ENCODE results near the gene ADGRD1.

The ADGRD1 gene

DNA sequence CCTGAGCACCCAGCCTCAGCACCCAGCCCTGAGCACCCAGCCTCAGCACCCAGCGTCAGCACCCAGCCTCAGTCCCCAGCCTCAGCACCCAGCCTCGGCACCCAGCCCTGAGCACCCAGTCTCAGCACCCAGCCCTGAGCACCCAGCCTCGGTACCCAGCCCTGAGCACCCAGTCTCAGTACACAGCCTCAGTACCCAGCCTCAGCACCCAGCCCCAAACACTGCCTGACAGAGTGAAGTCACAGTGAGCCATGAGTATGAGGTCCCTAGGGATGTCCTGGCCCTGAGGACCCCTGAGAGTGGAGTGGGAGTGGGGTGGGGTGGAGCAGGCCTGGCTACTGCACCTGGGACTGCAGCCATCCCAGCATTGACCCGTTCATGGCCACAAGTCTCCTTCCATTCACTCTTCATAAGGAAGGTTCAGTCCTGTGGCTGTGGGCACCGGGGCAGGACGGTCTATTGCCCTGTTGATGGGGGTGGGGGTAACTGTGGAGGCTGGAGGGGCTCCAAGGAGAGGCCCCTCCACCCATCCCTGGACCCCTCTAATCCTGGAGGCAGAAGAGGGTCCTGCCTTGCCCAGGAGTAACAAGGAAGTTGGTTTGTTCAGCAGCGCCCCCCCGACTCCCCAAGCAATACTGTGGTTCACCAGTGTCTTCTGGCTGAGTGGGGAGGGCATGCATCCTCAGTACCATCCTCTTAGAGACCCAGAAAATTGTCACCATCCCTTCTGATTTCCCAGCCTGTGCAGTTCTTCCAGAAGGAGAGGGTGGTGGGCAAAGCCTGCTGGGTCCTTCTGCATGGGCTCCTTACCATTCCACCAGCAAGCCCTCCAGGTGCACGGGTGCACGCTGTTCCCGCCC, 140.5 kb downstream of the ADGRD1 start:
- DNase-seq, result no peak

DNA sequence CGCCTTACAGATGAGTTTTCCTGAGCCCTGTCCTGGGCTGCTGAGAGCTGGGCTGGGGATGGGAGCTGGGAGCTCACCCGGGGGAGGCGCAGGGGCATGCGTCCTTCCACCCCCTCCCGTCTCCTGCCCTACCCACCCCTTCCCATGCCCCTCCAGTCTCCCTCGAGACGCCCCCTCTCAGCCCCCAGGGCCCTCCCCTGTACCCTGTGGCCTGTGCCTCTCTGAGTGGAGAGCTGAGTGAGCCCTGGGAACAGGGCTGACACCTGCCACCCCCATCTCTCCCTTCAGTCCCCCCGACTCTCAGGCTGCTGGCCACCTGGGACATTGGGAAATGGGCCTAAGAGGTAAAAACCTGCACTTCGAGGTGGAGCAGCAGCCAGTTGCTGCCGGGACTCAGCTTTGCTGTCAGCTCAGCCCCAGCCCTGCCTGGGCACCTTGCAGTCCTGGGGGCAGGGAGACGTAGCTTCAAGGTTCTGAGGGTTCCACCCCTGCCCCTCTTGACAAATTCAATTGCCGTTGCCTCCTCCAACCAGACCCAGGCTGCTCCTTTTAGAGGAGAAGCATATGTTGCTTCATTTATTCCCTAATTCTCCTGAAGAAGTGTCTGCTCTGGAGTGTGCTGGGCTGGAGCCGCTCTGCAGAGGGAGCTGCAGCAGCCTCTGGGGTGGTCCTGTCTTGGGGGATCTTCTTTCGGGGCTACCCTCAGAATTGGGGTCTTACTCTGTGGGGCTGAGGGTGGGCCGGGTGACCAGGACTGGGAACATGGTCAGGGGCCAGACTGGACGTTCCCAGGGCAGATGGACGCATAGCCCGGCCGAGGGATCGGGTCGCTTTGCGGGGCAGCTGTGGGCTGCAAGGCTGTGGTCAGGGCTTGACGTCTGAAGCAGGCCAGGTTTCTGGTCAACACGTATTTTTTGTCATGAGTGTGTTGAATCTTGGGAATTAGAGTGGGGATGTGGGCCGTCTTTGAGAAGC, 141.4 kb downstream of the ADGRD1 start:
- DNase-seq, result no peak

DNA sequence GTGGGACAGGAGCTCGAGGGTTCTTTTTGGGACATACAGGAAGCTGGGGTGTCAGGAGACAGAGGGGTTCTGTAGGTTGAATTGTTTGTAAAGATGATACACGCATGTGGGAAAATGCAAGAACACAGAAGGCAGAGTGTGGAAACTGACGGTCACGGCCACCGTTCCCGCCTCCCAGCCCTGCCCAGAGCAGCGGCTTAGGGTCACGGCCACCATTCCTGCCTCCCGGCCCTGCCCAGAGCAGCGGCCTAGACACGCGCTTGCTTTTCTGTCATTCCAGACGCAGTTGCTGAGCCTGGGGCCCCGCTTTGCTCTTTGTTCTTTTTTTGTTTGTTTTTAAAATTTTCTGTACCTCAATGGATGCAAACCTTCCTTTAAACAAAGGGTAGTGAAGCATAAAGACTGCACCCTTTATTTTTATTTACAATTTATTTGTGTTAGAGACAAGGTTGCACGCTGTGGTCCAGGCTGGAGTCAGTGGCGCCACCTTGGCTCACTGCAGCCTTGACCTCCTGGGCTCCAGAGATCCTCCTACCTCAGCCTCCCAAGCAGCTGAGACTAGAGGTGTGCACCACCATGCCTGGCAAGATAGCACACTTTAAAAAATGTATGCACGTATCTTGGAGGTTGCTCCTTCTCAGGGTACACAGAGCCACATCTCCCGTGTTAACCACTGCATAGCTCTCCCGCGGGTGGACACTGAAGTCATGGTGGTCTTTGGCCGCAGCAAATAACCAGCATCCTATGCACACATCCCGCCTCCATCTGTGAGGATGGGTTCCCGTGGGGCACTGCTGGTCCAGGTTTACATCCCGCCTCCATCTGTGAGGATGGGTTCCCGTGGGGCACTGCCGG, 142.3 kb downstream of the ADGRD1 start:
- DNase-seq, result no peak

DNA sequence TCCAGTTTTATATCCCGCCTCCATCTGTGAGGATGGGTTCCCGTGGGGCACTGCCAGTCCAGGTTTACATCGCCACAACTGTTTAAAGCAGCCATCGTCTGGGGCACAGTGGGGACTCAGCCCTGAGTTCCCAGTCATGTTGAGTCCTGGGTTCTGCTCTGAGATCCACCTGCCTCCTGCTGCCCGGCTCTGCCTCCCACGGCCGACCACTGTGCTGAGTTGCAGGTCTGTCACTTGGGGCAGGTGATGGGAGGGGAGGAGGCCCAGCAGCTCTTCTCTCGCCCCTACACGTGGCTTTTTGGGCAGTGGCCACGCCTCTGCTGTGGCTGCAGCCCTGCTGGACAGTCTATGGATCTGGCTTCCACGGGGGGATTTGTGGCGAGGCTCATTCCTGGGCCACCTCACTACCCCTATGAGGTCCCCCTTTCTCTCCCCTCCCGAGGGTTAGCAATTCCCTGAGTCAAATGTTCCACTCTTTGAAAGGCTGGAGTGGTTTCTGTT, 143.0 kb downstream of the ADGRD1 start:
- DNase-seq, result no peak

DNA sequence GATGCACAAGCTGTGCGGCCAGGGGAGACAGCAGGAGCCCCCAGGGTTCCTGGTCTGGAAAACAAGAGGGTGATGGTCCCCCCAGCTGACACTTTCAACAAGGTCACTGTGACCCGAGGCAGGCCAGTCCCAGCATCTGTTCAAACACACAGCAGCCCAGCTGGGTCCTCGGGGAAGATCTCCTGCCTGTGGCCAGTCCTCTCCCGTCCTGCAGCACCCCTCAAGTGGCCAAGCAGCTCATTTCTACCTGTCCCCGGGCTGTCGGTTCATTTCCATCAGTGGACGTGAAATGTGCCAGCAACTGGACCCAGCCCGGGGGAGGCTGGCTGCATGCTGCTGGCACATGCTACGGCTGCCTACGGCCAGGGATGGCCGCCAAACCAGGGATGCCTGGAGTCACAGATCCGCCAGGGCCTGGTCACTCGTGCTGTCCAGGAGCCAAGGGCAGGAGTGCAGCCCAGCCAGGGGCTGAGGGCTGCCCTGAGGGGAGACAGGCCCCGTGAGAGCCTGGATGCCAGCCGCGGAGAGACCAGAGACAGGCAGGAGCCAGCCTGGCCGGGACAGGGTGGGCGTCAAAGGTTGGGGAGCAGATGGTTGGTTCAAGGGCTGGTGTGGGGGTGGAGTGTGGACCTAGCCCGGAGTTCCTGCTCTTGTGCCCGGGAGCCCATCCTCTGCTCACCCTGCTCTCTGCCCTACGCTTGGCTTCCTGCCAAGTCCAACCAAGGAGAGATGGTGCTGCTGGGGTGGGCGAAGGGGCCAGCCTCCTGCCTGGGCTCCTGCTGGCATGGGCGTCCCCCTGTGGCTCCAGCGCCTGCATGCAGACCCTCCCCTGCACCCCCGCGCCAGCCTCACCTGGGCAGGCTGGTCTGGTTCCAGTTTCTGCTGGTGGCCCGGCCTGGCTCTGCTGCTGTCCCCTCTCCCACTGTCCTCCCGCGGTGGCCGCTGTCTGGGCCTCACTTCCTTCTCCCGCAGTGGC, 143.8 kb downstream of the ADGRD1 start:
- peak; percentile 52 for DNase-seq

DNA sequence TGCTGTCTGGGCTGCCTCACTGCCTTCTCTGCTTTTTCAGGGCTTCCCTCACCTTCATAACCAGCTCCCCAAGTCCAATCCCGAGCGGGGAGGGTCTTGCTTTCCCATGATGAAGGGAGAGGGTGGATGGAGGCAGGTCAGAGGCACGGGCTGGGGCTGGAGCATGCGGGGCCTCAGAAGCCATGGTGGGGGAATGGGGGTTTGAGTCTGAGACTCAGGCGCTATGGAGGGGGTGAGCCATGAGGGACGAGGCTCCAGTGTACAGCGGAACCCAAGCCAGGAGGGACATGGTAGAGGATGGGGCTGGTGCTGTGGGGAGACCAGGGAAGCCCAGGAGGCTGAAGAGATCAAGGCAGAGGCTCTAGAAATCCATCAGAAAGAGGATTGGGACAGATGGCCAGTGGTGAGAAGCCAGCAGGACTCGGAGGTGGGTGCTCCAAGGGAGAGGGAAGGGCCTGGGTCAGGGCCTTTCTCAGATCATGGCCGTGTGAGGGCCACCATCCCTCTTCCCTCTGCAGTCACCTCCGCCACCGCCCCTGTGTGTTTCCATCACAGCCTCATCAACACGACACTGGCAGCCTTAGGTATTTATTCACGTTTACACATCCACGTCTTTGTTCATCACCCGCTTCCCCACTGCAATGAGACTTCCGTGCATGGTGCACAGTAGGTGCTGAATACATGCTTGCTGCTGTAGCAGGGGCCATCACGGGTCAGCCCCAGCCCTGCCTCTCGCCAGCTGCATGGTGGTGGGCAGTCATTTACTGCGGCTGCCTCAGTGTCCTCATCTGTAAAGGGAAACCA, 144.7 kb downstream of the ADGRD1 start:
- DNase-seq, result no peak

DNA sequence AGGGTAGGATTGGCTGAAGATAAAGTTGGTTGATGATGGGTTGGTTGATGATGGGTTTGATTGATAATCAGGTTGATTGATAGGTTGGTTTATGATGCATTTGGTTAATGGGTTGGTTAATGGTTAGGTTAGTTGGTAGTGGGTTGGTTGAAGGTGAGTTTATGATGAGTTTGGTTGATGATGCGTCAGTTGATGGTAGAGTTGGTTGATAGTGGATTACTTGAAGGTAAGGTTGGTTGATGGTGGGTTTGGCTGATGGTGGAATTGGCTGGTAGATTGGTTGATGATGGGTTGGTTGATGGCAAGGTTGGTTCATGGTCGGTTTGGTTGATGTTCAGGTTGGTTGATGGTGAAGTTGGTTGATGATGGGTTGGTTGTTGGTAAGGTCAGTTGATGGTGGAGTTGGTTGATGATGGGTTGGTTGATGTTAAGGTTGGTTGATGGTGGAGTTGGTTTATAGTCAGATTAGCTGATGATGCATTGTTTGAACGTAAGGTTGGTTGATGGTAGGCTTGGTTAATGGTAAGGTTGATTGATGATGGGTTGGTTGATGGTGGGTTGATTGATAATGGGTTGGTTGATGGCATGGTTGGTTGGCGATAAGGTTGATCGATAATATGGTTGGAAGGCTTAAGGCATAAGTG, 146.4 kb downstream of the ADGRD1 start:
- no peak for DNase-seq

DNA sequence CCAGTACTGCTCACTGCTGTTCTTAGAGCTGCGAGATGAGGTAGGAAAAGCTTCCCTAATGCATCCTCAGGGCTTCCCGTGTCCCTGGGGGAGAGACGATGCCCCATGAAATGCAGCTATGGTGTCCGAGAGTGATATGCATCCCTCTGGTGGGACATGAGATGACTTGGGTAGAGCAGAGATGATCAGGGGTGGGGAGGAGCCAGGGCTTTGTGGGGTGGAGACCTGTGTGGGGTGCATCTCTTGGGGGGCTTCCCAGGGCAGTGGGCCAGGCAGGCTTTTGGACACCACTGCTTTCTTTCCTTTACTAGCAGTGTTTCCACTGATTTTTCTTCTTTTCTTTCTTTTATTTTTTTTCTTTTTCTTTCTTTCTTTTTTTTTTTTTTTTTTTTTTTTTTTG, 147.3 kb downstream of the ADGRD1 start:
- DNase-seq, result no peak

DNA sequence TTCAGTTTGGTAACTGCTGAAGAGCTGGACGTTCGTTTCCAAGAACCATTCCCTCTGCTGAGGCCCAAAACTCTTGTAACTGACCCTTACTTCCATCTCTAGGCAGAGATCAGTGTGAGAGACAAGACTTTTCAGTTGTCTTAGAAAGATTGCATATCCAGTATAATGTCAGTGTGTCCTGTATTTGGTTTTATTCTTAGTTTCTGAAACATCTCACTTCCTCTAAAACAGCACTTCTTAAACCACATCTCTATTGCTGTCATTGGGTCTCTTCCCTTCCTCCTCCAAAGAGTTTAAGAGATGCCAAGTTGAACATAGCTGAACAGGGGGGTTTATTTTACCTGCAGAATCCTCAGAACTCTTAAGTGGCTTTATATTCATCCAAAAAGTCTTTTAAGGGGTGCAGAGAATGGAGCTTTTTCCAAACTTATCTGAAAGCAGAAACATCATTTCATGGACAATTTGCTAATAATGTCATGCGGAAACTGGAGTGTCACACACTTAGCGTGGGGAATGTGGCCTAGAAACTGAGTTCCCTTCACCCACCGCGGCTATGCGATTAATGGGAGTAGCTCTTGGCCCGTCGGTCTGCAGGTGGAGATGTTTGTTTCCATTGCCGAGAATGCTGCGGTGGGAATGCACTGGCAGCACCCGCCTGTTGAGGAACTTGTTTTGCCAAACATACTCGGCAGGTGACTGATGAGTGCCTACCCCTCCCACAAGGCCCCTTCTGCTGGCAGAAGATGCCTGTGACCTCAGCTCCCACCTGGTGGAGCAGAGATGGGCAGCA, 148.2 kb downstream of the ADGRD1 start:
- no peak for DNase-seq

DNA sequence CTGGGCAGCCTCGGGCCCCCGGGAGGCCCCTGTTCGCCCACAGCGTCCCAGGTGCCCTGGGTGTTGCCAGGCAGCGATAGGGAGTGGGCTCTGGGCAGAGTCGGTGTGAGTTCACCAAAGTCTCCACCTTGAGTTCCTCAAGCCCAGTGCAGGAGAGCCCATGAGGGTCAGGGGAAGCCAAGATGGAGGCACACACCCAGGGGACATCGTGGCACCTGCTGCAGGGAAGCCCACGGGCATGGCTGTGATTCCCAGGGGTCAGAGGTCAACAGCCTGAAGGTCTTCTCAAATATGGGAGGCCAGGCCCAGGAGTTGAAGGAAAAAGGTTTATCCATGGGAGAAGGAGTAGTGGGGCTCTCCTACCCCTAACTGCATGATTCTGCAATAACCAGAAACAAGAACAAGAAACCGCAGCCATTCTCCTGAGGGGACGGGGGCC, 148.8 kb downstream of the ADGRD1 start:
- no peak for DNase-seq

DNA sequence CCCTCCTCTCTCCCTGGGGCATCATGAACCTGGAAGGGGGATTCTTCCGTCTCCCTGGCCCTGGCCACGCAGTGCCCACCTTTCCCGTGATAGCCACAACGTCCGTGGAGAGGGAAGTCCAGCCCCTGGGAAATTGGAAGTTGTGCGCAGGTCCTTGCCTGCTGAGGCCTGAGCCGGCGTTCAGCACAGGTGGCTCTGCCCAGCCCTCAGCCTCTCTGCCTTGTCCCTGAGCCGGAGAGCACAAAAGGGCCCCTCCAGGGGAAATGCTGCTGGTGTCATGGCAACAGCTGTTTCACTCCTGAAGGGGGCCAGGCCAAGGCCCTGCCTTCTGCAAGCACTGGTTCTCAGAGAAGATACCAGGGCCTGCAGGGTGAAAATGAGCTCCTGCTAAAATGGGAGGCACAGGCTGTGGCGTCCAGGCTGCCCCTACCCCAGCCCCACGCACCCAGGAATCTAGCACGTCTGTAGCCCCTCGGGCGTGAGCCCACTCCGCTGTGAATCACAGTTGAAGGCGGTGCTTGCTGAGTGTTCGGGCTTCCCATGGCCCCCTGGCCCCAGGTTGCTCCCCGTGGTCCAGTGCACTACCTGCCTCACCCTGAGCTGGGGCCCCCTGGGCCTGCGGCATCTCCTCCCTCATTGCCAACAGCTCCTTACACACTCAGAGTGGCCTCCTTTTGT, 149.4 kb downstream of the ADGRD1 start:
- peak; percentile 69 for DNase-seq

DNA sequence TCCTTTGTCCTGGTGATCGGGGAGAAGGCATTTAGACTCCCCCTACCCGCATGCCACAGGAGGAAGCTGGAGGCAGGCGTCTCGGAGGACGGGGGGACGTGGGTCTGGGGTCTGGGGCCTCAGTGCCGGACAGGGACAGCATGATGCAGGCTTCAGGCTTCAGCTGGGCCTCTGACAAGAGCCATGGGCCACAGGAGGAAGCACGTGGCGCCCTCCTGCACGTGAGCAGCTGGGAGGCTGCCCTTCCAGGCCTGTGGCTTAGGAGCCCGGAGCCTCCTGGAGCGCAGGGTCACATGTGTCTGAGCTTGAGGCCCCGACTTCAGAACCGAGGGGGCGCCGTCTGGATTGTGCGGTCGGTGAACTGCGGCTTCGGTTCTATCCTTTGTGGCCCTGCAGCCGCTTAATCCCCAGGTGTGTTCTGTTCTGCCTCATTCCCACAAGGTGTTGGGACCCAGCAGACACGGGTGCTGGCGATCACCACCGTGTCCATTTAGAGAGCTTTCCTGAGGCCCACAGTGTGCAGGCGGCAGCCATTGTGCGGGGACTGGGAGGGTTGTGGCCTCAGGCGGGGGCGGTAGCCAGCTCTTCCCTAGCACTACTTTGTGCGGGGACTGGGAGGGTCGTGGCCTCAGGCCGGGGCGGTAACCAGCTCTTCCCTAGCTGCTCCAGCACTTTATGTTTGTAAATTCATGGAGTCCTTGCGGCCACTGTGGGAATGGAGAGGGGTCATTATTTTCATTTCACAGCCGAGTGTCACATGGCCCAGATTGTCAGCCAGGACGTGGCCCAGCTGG, 150.2 kb downstream of the ADGRD1 start:
- peak; percentile 56 for DNase-seq

DNA sequence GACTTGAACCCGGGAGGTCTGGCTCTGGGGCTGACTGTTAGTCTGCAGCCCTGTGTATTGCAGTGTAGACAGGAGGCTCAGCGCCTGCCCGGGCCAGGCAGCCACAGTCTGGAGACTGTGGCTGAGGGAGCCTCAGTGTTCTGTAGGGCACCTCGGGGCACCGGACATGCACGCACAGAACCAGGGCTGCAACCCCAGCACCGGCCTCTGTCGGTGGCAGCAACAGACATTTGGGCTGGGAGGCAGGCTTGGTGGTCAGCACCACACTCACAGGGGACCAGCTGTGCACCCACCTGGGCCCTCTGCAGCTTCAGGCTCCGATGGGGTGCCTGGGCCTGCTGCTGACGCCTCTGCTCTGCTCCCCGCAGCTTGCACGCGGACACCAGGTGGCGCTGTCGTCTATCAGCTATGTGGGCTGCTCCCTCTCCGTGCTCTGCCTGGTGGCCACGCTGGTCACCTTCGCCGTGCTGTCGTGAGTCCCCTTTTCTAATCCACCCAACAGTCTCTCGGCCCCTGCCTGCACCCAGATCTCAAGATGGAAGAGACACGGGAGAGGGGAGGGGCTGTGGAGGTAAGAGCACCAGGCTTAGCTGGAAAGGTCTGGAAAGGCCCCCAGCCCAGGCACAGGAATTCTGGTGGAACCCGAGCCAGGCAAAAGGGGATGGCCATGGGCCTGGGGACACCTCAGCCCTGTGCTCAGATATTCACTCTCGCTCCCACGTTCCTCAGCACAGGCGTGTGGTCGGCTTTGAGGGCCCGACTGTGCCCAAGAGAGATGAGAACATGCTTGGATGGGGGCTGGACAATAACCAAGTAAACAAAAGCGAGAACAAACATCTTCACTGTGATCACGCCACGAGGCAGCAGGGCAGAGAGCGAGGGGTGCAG, 151.0 kb downstream of the ADGRD1 start:
- peak; percentile 96 for DNase-seq

DNA sequence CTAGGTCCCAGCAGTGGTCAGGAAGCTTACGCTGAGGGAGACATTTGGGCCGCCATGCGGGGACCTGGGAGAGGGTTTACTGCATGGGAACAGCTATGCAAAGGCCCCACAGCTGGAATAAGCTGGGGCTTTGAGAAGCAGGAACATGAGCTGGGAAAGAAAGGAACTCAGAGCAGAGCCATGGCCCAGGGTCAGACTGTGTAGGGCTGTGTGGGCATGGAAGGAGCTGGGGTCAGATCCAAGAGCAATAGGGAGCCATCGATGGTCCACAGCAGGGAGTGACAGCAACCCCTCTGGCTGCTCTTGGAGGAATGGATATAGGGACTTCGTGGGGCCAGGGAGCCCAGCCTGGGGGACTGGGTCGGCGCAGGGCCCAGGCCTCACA, 151.6 kb downstream of the ADGRD1 start:
- no peak for DNase-seq

DNA sequence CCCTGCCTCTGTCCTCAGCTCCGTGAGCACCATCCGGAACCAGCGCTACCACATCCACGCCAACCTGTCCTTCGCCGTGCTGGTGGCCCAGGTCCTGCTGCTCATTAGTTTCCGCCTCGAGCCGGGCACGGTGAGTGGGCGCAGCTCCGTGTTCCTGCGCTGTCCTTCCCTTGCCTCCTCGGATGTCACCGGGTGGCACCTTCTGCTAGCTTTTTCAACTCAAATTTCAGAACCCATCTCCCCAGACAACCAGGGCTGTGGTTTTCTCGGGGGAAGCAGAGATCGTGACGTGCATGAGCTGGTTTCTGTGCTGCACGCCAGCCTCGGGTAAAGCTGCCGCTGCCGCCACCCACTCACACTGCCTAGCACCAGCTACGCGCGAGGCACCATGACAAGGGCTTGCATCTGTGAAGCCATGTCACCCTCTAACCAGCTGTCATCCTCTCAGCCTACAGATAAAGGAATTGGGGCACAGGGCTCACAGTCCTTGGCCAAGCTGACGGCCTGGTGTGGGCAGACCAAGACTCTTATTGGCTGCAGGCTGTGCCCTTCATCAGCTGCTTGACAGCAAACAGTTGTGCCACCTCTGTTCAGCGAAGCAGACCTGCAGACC, 152.1 kb downstream of the ADGRD1 start:
- DNase-seq, result no peak

DNA sequence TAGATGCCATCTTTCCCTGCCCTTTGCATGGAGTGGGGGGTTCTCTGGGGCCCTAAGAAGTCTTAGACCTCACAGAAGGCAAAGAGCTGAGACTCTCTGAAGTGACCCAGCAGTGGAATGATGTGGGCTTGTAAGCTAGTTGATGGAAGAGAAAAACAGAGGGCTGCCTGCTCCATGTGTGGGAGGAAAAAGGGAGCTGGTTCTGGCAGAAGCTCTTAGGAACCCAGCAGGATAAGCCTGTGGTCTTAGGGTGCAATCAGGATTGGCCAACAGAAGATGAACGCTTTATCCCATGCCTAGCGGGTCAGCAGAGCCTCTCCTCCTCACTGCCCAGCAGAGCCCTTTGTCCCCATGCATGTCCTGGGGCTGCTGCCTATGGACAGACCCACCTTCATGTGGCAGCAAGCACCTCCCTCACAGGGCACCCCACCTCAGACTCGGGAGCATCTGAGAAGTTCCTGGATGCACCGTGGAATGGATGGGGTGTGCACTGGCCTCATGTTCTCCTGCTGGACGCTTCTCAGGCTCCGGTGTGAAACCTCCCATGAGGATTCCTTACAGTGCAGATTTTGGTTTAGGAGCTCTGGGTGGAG, 152.7 kb downstream of the ADGRD1 start:
- DNase-seq, result no peak
